Activated T-cell treated with anti-CD3 and anti-CD28 coated beads for 48 hours (primary cell): Measurements from ENCODE around the gene C6orf58.
"Not testable (repeated sequence)": the region's sequence is repeated elsewhere in the genome, so short reads cannot be mapped to it uniquely, and the experiment has no call there.

Source experiments
- DNase-seq: peaks from one replicate; pipeline ENCODE4 v3.0.0-alpha.2; 2020; ENCODE audit warnings: low read depth

Gene C6orf58

GRCh38 chr6:127590344-127590743, 13.4 kb downstream of the C6orf58 start:
- DNase-seq, result no peak

DNA sequence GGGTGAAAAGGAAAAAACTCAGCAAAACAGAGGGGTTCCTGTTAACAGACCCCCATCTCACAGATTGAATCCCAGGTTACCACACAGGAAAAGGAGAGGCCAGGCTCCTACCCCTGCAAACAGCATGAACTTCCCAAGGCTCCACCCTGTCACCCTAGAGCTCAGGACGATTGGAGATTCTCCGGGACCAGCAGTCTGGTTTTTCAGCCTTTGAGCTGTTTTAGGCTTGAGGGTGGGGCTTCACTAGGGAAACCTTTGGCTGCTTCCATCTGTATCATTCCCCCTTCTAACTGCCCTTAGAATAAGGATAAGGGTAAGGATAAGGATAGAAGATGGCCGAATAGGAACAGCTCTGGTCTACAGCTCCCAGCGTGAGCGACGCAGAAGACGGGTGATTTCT, 16.0 kb downstream of the C6orf58 start:
- no peak for DNase-seq

GRCh38 chr6:127593456-127593855, 16.5 kb downstream of the C6orf58 start:
- DNase-seq, result not testable (repeated sequence)

DNA sequence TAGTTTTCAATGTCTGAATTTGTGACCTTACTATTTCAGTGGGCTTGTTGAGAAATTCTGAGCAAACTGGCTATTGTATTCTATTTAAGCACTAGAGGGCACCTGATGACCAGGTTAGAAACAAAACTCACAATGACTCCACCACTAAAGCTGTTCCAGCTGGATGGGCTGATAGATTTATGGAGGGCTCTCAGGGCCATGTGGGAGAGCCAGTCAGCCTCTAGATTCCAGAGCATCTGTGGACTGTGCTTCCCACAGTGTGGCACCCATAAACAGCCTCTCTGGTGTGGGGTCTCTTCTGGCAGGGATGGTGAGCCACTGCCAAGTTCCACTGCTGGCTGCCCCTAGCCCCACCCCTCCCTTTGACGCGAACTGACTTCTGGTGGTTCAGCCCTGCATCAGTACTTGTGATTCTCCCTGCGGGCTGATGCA, 29.2 kb downstream of the C6orf58 start:
- DNase-seq, result no peak

GRCh38 chr6:127608554-127609270, 31.7 kb downstream of the C6orf58 start:
- no peak for DNase-seq

DNA sequence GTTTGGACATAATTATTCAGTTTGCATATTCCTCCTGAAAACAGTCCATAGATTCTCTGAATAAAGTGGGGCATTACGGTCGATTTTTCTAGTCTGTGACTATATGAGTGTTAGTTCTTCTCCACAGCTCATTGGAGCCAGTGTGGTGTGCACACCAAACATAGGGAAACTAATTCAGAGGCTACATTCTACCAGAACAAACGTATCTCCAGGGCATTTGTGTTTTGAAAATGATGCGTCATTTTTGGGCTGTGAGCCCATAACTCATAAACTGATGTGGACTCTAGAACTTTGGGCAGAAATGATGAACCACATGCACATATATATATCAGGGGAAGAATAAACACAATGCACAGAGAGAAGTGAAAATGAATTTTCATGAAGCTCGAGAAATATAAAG, 41.8 kb downstream of the C6orf58 start:
- no peak for DNase-seq

- no peak for DNase-seq
Measured at GRCh38 chr6:127630800-127631199, 53.8 kb downstream of the C6orf58 start.

- DNase-seq, result no peak
Measured at GRCh38 chr6:127634178-127634577, 57.2 kb downstream of the C6orf58 start.

GRCh38 chr6:127635091-127635490, 58.1 kb downstream of the C6orf58 start:
- no peak for DNase-seq

GRCh38 chr6:127637830-127638409, 60.9 kb downstream of the C6orf58 start:
- no peak for DNase-seq
